ENCODE results near the gene ODAPH.
"Not testable (repeated sequence)": the region's sequence is repeated elsewhere in the genome, so short reads cannot be mapped to it uniquely, and the experiment has no call there.

GRCh38 chr4:75531536-75532143, 24.2 kb upstream of the ODAPH start:
- not testable (repeated sequence) for TF ChIP-seq CTCF, POLR2A (IDR thresholded peaks at IDR 0.05)

All from esophagus squamous epithelium (tissue), 4 donors.